ENCODE results near the gene ATG10.

DNA sequence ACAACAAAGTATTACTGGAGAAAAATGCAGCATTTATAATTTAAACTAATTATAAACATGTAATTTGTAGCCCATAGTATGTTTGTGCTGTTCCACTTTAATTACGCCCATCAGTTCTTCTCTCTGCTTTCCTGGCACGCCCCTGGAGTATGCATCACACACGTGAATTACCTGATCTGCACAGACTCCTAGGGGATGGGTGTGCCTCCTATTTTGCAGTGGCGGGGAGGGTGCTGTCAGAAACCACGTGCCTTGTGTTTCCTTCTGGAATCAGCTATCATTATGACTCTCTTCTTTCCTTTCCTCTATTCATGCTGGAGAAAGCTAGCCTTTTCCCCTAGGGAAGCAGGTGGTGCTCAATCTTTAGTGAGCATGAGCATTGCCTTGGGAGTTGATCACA lies 263.1 kb downstream of the ATG10 start:
- TF ChIP-seq, protein P1, sequence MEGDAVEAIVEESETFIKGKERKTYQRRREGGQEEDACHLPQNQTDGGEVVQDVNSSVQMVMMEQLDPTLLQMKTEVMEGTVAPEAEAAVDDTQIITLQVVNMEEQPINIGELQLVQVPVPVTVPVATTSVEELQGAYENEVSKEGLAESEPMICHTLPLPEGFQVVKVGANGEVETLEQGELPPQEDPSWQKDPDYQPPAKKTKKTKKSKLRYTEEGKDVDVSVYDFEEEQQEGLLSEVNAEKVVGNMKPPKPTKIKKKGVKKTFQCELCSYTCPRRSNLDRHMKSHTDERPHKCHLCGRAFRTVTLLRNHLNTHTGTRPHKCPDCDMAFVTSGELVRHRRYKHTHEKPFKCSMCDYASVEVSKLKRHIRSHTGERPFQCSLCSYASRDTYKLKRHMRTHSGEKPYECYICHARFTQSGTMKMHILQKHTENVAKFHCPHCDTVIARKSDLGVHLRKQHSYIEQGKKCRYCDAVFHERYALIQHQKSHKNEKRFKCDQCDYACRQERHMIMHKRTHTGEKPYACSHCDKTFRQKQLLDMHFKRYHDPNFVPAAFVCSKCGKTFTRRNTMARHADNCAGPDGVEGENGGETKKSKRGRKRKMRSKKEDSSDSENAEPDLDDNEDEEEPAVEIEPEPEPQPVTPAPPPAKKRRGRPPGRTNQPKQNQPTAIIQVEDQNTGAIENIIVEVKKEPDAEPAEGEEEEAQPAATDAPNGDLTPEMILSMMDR (IDR thresholded peaks at IDR 0.05): no peak
- TF ChIP-seq POLR2A (IDR thresholded peaks at IDR 0.05) (no peak), EP300 (IDR thresholded peaks at IDR 0.05; ENCODE audit: low read depth) (no peak), POLR2AphosphoS5 (IDR thresholded peaks at IDR 0.05) (no peak)

All from transverse colon (tissue), 4 donors.